ENCODE measurements around the gene ALLC.

Gene ALLC

DNA sequence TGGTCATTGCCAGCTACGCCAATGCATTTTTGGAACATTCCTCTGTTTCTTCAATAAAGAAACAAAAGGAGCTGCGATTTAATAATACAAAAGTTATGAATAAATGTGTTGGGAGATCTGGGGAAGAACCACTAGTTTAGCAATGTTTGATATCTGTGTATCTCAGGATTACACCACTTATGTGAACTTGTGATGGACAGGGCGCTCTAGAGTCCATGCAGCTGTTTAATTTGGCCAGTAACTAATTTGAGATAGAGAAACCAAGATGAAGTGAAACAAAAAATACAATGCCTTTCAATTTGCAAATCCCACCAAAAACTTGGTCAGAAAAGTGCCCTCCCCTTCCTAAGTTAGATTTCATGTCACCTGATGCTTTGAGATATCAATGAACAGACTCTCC lies 38.5 kb downstream of the ALLC start:
- DNase-seq, result no peak
- in situ Hi-C loops (cut with MboI; ENCODE audit: low pct_unique_long_range_greater_than_20kb, low sequenced_read_pairs), result no loop called here

DNA sequence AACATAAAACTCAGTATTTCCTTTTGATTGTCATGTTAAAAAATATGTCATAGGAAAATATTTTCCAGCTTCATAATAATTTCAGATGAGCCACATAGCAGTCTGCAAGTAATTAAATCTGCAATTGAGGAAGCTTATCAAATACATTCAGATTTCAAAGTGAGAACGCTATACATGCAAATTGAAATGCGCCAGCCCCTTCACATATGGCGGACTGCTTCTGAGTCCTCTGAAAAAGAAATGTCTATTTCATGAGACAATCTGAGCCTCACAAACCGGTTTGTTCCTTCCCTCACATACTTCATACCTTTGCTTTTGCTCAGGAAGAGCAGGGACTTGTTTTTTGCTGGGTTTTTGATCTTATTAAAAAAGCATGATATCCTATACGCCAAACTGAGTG lies 43.1 kb downstream of the ALLC start:
- in situ Hi-C loops (cut with MboI; ENCODE audit: low pct_unique_long_range_greater_than_20kb, low sequenced_read_pairs), result no loop called here
- no peak for DNase-seq

DNA sequence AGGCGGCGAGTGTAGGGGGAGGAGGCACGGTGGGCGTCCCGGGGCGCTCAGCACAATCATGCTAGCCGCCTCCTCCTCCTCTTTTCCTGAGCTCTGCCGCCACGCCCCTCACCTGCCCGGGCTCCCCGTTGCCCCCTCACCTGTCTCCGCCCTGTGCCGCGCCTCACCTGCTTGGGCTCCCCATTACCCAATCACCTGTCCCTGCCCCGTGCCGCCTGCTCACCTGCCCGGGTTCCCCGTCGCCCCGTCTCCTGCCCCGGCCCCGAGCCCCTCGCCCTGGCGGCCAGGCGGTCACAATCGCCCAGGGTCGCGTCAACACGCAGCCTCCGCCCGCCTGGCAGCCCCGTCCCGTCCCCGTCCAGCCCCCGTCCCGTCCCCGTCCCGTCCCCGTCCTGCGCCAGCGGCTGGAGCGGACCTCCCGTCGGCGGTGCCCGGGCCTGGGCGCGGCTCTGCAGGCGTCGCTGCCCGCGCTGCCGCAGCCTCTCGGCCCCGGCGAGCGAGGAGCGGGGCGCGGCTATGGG lies 45.3 kb downstream of the ALLC start, which contains the start of gene DCDC2C:
DCDC2C (plus strand) TSS at position 340 of the 521 bp plus-strand sequence; CDS start at position 517, 177 bp downstream.
- DNase-seq, result no peak
- in situ Hi-C loops (cut with MboI; ENCODE audit: low pct_unique_long_range_greater_than_20kb, low sequenced_read_pairs), result no loop called here

DNA sequence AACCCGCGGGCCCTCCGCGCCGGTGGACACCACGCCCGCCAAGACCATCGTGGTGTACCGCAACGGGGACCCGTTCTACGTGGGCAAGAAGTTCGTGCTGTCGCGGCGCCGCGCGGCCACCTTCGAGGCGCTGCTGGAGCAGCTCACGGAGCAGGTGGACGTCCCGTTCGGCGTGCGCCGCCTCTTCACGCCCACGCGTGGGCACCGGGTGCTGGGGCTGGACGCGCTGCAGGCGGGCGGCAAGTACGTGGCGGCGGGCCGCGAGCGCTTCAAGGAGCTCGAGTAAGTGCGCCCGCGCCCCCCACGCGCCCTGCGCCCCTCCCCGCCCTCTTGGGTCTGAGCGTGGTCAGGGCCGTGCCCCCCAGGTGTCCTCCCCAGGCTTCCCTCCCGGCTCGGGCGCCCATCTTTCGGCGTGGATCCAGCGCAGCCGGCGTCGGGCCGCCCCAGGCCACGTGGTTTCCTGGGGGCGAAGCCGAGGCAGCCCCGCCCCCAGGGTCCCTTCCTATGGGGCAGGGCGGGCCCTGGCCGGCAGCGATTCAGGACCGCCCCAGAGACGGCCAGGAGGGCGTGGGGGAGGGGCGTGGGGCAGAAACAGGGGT lies 45.9 kb downstream of the ALLC start:
- no peak for DNase-seq
- in situ Hi-C loops (cut with MboI; ENCODE audit: low pct_unique_long_range_greater_than_20kb, low sequenced_read_pairs), result no loop called here

DNA sequence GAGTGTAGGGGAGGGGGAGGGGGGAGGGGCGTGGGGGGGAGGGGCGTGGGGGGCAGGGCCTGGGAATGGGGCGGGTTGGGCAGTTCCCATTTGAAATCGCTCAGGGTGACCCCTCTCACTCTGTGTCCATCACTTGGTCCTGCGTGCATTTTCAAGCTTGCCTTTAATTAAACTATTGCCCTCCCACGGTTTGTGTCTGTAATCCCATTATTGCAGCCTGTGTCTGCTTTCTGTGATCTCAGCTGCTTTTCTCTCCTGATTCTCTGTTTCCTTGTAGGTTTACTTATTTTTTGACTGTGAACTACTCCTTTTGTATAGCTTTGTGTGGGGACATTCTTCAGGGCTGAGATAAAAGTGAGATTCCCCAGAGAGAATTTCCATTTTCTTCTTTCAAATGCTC lies 46.7 kb downstream of the ALLC start:
- in situ Hi-C loops (cut with MboI; ENCODE audit: low pct_unique_long_range_greater_than_20kb, low sequenced_read_pairs), result no loop called here
- no peak for DNase-seq

DNA sequence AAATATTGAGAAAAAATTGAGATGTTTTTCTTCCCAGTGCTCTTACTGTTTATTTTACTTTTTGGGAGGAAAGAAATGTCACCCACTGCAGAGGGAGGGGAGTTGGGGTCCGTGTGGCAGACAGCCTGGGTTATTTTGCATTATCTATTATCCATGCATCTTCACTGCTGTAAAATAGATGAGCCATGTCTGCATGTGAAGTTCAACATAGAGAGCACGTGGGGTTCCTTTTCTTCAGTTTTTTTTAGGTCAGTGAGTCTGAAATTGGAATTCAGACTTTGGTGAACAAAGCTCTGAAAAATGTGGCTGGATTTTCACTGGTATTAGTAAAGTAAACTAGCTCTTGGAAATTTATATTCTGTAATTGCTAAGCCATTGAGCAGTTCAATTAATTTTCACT lies 47.8 kb downstream of the ALLC start:
- DNase-seq, result no peak
- in situ Hi-C loops (cut with MboI; ENCODE audit: low pct_unique_long_range_greater_than_20kb, low sequenced_read_pairs), result no loop called here

DNA sequence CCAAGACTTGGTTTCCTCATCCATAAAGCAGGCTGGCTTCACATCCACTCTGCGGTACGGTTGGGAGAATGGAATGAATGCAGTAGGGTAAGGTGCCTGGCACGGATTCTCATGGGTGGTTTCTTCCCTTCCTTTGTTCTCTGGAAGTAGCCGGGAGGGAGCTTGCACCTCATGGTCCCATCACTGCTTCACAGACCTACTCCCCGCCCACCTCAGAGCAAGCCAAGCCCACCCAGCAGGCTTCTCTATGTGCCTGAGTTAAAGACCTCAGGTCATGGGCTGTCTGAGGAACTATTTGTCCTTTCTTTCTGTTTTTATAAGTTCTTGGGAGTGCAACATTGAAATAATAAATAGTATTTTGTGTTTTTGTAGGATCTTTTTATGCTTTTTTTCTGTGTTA lies 48.9 kb downstream of the ALLC start:
- no peak for DNase-seq
- in situ Hi-C loops (cut with MboI; ENCODE audit: low pct_unique_long_range_greater_than_20kb, low sequenced_read_pairs), result no loop called here

DNA sequence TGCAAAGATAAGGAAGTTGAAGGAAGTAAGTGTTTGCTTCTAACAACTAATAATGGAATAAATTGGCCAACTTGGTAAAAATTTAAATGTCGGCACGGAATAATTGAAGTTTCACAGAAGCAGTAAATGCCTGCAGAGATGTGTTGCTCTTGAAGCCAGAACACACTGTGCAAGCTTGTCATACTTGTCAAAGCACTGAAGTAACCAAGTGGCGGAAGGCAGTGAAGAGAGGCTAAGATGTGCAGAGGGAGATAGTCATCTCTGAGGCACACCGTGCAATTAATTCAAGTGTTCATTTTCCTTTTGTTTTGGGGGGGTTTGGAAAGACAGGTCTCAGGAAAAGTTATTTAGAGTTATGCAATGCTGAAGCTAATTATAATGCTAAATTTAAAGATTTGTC lies 50.6 kb downstream of the ALLC start:
- no peak for DNase-seq
- in situ Hi-C loops (cut with MboI; ENCODE audit: low pct_unique_long_range_greater_than_20kb, low sequenced_read_pairs), result no loop called here

DNA sequence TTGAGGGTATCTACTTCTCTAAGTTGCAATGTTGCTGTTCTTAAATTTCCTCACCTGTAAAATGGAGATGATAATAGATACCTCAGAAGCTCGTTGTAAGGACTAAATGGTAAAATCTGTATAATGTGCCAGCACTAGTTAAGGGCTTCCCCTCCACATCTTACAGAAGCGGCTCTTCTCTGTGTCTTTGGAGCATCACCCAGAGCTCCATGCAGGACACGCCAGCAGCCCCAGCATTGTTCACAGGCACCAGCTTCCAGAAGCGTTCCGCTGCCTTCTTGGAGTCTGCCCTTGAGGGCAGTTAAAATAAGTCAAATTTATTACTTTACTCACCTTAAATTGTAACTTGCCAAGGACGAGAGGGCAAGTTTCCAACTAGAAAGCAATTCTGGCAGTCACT lies 51.2 kb downstream of the ALLC start:
- in situ Hi-C loops (cut with MboI; ENCODE audit: low pct_unique_long_range_greater_than_20kb, low sequenced_read_pairs), result no loop called here
- DNase-seq, result no peak

DNA sequence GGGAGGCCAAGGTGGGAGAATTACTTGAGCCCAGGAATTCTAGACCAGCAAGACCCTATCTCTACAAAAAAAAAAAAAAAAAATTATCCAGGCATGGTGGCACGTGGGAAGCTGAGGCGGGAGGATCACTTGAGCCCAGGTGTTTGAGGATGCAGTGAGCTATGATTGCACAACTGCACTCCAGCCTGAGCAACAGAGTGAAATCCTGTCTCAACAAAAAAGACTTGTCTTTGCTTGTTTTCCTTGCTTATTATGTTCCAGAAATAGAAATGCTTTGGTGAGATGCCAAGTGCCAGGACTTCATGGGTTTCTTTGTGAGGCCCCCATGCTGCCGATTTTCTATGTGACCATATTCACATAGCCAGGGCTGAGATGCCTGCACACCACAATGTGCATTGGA lies 54.4 kb downstream of the ALLC start:
- in situ Hi-C loops (cut with MboI; ENCODE audit: low pct_unique_long_range_greater_than_20kb, low sequenced_read_pairs), result no loop called here
- DNase-seq, result no peak

DNA sequence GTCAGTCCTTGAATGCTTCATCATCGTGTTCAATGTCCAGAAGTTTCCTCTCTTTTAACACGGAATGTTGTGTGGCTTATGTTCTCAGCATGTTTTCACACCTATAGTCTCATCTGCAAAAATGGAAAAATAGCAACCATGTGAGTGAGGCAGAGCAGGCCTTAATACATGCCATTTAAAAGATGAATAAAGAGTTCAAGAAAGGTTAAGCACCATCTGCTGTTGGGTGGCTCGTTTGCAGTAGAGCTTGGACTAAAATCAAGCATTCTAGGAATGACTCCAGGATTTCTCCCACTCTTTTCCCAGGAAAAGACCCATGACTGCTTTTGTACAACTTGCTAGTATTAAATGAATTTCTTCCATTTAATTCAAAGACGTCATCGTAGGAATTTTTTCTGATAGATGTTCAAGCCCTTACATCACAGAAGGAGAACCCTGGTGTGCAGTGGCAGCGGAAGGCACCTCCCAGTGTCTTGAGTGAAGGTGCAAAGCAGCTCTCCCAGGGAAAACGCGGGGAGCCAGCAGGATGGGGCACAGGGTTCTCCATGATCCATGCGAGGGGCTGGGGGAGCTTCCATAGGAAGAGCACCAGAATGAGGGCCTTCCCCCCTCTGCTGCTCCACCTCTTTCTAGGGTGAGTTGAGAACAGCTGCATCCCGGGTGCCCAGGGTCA lies 55.0 kb downstream of the ALLC start:
- no peak for DNase-seq
- in situ Hi-C loops (cut with MboI; ENCODE audit: low pct_unique_long_range_greater_than_20kb, low sequenced_read_pairs), result no loop called here

DNA sequence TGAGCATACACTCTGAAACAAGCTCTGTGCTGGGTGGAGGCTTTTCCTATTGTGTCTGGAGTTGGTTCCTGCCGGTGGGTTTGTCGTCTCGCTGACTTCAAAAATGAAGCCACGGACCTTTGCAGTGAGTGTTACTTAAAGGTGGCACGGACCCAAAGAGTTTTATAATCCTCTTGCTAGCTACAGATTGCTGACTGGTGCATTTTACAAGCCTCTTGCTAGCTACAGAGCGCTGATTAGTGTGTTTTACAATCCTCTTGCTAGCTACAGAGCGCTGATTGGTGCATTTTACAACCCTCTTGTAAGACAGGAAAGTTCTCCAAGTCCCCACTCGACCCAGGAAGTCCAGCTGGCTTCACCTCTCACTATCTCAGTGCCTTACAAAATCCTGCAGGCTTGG lies 60.7 kb downstream of the ALLC start:
- DNase-seq, result no peak
- in situ Hi-C loops (cut with MboI; ENCODE audit: low pct_unique_long_range_greater_than_20kb, low sequenced_read_pairs), result no loop called here

DNA sequence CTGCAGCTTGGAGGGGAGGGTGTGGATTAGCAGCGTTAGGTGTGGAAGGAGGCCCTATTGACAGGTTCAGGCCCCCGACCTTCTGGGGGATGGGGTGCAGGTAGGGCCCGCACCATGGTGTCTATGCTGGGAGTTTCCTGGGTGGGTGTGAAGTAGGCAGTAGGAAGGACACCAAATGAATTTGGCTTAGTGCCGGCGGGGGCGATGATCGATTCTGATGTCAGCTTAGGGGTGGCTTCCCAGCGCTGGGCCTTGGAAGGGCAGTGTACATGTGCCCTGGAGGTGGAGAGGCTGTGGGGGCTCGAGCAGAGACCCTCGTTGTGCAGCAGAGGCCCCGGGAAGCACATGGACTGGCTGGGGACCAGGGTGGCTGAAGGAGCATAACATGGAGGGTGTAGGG lies 67.0 kb downstream of the ALLC start:
- in situ Hi-C loops (cut with MboI; ENCODE audit: low pct_unique_long_range_greater_than_20kb, low sequenced_read_pairs), result no loop called here
- no peak for DNase-seq

DNA sequence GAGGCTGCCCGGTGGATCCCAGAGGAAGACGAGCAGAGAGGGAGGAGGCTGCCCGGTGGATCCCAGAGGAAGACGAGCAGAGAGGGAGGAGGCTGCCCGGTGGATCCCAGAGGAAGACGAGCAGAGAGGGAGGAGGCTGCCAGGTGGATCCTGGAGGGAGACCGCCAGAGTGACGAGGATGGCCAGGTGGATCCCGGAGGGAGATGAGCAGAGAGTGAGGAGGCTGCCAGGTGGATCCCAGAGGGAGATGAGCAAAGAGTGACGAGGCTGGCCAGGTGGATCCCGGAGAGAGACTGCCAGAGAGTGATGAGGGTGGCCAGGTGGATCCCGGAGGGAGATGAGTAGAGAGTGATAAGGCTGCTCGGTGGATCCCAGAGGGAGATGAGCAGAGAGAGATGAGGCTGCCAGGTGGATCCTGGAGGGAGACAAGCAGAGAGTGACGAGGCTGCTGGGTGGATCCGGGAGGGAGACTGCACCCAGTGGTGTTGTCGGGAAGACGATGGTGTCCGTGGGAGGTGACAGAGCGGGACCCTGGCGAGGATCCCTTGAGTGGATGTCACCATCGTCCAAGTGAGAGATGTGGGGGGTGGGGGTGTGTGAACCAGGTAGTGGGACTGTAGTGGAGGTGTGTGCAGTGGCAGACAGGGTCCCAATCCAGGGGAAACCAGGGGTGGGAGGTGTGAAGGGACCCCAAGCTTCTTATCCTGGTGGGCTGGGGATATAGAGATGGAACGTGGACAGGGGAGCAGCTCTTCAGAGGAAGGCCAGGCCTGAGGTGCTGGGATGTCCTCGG lies 67.7 kb downstream of the ALLC start:
- in situ Hi-C loops (cut with MboI; ENCODE audit: low pct_unique_long_range_greater_than_20kb, low sequenced_read_pairs), result no loop called here
- no peak for DNase-seq

DNA sequence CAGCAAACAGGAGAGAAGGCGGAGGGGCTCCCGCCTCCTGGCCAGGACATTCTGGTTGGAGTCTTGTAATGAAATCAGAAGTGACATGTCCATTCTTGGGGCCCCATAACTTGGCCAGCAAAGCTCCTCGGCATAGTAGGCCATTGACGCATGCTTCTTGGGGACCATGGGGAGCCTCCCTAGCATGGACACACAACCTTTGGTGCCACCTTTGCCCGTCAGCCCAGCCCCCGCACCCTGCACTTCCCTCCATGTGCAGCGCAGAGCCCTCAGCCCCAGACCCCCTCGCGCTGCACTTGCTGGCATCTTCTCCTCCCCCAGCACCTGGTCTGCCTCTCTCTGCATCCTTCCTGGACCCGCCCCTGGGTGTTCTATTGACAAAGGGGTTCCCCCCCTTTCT lies 68.5 kb downstream of the ALLC start:
- in situ Hi-C loops (cut with MboI; ENCODE audit: low pct_unique_long_range_greater_than_20kb, low sequenced_read_pairs), result no loop called here
- DNase-seq, result no peak

DNA sequence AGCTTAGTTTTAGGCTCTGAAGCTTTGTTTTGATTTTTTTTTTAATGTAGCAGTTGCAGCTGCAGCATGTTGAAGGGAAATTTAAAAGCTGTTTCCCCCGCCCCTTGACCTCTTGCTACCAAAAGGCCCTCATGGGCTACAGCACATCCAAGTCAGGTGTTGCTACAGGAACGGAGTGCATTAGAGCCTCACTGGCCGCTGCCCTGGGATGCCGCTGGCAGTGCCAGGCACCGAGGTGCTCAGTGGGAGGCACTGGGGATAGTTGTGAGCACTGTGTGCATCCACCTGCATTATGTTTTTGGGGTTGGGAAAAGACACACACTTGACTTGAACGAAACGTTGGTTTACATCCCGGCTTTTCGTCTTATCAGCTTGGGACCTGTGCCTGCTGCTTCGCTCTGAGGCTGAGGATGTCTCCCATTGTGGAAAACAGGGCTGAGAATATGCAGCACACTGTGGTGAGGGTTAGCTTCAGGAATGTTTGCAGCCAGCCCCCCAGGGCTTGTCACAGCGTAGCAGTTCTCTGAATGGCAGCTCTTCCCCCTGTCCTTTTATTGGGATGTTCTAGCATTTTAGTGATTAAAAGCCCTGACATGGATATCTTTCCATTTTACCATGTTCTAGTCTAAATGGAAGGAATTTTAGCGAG lies 69.5 kb downstream of the ALLC start:
- in situ Hi-C loops (cut with MboI; ENCODE audit: low pct_unique_long_range_greater_than_20kb, low sequenced_read_pairs), result no loop called here
- no peak for DNase-seq

DNA sequence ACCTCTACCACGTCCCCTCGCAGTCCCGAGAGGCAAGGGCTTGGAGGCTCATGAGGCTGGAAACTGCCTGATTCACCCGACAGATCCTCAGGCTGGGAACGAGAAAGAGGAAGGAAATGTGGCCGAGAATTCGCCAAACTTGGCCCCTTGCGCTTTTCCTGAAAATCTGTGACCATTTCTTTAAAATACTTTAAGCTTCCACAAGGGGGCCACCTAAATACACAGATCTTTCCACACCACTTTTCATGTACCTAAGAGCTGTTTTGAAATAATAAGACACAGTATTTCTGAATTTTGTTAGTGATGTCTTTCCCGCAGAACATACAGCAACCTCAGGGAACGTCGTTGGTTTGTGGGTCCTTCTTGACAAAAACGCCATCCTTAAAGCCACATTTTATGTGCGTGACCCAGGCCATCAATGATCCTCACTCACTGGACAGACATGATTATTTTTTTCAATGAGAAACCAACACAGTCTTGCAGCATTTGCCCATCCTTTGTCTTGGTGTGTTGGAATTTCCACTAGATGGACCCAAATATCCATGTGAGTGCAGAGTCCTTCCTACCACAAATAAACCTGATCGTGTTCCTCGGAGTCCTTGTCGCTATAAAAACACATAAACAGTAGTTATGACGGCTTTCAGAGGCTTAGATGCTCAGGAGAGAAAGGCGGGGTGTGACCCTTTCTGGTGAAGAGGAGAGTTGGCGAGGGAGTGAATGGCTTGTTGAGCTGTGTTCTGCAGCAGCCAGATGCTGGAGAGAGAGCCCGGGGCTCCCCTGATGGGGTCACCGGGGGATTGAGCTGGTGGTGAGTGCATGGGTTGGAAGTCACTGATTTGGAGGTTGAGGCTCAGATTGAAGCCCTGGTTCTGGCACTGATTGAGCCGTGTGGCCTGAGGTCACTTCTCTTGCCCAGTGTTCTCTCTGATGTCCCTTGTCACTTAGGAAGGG lies 70.4 kb downstream of the ALLC start:
- in situ Hi-C loops (cut with MboI; ENCODE audit: low pct_unique_long_range_greater_than_20kb, low sequenced_read_pairs), result no loop called here
- peak; percentile 91 for DNase-seq

DNA sequence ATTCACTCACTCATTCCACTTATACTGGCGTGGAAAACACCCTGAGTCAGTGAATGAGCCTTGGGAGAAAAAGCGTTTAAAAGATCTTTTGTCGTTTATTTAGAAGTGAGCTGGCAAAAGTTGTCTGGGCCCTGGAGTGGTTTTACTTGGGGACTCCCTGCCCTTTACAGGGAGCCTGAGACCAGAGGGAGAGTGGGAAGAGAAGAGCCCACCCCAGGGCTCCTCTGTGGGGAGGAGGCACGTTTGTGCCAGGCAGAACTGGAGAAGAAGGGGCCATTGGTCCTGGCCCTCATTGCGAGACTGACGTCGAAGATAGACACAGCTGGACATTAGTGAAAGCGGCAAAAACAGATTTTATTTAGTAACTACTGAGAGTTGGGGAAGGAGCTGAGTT lies 71.1 kb downstream of the ALLC start:
- in situ Hi-C loops (cut with MboI; ENCODE audit: low pct_unique_long_range_greater_than_20kb, low sequenced_read_pairs), result no loop called here

DNA sequence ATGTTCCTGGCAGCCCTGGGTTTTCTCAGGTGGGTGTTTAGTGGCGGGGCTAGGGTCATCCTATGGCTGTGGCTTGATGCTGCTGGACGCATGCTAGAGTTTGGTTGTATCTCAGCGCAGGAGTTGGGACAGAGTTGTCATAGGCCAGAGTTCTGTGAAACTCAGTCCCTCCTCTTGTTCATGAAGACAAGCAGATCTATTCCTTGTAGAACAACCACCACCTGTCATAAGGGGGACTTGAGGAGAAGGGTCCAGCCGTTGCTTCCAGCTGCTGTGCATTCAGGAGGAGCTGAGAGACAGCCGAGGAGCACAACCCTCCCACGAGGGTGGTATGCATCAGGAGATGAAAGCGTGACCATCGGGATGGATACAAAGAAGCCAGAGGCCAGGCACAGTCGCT lies 71.8 kb downstream of the ALLC start:
- in situ Hi-C loops (cut with MboI; ENCODE audit: low pct_unique_long_range_greater_than_20kb, low sequenced_read_pairs), result no loop called here
- DNase-seq, result no peak

More for the DNA sequence above, 71.1 kb downstream of the ALLC start:
- DNase-seq, result no peak

Data from KBM-7 (cell line).